ENCODE measurements around the gene CA12.

The CA12 gene

DNA sequence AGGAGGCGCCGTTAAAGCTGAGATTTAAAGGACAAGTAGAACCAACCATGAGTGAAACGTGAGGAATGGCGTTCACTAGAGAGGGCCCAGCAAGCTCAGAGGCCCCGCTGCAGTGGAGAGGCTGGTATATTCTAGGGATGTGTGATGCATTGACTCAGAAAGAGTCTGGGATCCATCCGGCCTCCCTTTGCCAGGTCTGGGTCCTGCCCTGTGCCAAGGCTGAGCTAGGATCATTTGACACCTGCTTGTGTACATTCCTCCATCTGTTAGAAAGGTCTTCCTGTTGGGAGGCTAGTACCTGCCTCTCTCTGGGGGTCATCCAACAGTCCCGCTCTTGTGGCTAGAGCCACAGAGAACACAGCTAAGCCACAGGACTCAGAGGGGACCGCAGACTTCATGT lies 28.4 kb downstream of the CA12 start:
- TF ChIP-seq POLR2AphosphoS5 (IDR thresholded peaks at IDR 0.05; ENCODE audit: low read depth): no peak
- TF ChIP-seq, protein P1, sequence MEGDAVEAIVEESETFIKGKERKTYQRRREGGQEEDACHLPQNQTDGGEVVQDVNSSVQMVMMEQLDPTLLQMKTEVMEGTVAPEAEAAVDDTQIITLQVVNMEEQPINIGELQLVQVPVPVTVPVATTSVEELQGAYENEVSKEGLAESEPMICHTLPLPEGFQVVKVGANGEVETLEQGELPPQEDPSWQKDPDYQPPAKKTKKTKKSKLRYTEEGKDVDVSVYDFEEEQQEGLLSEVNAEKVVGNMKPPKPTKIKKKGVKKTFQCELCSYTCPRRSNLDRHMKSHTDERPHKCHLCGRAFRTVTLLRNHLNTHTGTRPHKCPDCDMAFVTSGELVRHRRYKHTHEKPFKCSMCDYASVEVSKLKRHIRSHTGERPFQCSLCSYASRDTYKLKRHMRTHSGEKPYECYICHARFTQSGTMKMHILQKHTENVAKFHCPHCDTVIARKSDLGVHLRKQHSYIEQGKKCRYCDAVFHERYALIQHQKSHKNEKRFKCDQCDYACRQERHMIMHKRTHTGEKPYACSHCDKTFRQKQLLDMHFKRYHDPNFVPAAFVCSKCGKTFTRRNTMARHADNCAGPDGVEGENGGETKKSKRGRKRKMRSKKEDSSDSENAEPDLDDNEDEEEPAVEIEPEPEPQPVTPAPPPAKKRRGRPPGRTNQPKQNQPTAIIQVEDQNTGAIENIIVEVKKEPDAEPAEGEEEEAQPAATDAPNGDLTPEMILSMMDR (IDR thresholded peaks at IDR 0.05; ENCODE audit: insufficient read depth, low read length): no peak
- TF ChIP-seq, protein P2, sequence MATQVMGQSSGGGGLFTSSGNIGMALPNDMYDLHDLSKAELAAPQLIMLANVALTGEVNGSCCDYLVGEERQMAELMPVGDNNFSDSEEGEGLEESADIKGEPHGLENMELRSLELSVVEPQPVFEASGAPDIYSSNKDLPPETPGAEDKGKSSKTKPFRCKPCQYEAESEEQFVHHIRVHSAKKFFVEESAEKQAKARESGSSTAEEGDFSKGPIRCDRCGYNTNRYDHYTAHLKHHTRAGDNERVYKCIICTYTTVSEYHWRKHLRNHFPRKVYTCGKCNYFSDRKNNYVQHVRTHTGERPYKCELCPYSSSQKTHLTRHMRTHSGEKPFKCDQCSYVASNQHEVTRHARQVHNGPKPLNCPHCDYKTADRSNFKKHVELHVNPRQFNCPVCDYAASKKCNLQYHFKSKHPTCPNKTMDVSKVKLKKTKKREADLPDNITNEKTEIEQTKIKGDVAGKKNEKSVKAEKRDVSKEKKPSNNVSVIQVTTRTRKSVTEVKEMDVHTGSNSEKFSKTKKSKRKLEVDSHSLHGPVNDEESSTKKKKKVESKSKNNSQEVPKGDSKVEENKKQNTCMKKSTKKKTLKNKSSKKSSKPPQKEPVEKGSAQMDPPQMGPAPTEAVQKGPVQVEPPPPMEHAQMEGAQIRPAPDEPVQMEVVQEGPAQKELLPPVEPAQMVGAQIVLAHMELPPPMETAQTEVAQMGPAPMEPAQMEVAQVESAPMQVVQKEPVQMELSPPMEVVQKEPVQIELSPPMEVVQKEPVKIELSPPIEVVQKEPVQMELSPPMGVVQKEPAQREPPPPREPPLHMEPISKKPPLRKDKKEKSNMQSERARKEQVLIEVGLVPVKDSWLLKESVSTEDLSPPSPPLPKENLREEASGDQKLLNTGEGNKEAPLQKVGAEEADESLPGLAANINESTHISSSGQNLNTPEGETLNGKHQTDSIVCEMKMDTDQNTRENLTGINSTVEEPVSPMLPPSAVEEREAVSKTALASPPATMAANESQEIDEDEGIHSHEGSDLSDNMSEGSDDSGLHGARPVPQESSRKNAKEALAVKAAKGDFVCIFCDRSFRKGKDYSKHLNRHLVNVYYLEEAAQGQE (IDR thresholded peaks at IDR 0.05; ENCODE audit: insufficient replicate concordance, low read depth): no peak
- TF ChIP-seq SPI1 (IDR thresholded peaks at IDR 0.05; ENCODE audit: borderline replicate concordance, low read depth): no peak
- TF ChIP-seq GABPA (IDR thresholded peaks at IDR 0.05; ENCODE audit: low read depth): no peak
- no peak for DNase-seq (ENCODE audit: low read depth in 1 of 2, low spot score in 1 of 2)
- no peak overlapping the region for H3K4me3 ChIP-seq (replicated peaks; ENCODE audit: insufficient read depth, low read length)
- H3K27ac ChIP-seq (replicated peaks): no peak overlapping the region
- H3K27me3 ChIP-seq (ENCODE audit: insufficient read depth, poor library complexity, severe bottlenecking): no peaks in the 10 kb centered on the region

DNA sequence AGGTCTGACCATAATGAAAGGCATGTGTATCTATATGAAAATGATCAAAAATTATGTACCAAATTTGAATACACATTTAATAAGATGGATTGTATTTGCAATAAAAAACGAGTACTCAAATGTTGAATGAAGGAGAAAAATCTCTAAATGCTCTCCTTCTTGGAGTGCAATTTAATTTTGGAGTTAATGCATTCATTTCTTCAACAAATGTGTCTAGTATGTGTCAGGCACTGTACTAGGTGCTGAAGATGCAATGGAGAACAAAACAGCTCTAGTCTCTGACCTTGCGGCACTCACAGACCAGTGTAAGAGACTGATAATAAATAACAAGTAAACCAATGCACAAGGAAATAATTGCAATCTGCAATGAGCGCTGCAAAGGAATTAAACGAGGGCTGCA lies 28.8 kb downstream of the CA12 start:
- DNase-seq (ENCODE audit: low read depth in 1 of 2, low spot score in 1 of 2): no peak
- TF ChIP-seq, protein P2 (IDR thresholded peaks at IDR 0.05; ENCODE audit: insufficient replicate concordance, low read depth): no peak
- no peak for TF ChIP-seq SPI1 (IDR thresholded peaks at IDR 0.05; ENCODE audit: borderline replicate concordance, low read depth)
- TF ChIP-seq, protein P1 (IDR thresholded peaks at IDR 0.05; ENCODE audit: insufficient read depth, low read length): no peak
- TF ChIP-seq POLR2AphosphoS5 (IDR thresholded peaks at IDR 0.05; ENCODE audit: low read depth): no peak
- no peaks in the 10 kb centered on the region for H3K27me3 ChIP-seq (ENCODE audit: insufficient read depth, poor library complexity, severe bottlenecking)

DNA sequence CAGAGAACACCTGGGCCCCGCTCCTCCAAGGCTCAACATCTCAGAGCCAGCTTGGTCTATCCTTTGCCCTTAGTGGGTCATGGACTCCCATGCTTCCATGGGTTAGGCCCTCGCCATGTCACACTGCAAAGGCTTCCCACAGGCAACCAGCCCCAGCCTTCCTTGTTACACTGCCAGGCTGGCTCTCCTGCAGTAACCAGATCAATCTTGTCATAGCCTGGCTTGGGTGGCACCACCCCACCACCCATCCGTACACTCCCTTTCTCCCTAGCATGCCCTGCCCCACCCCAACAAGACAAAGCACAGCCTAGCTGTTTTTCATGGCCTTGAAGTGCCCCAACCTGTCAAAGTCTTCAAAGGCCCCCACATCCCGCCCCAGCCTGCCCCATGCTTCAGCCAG lies 30.5 kb downstream of the CA12 start:
- TF ChIP-seq POLR2AphosphoS5 (IDR thresholded peaks at IDR 0.05; ENCODE audit: low read depth) (no peak), SPI1 (IDR thresholded peaks at IDR 0.05; ENCODE audit: borderline replicate concordance, low read depth) (no peak), GABPA (IDR thresholded peaks at IDR 0.05; ENCODE audit: low read depth) (no peak)
- TF ChIP-seq, protein P2 (IDR thresholded peaks at IDR 0.05; ENCODE audit: insufficient replicate concordance, low read depth): no peak
- TF ChIP-seq, protein P1 (IDR thresholded peaks at IDR 0.05; ENCODE audit: insufficient read depth, low read length): no peak
- no peak for DNase-seq (ENCODE audit: low read depth in 1 of 2, low spot score in 1 of 2)
- H3K4me3 ChIP-seq (replicated peaks; ENCODE audit: insufficient read depth, low read length): no peak overlapping the region
- no peaks in the 10 kb centered on the region for H3K27me3 ChIP-seq (ENCODE audit: insufficient read depth, poor library complexity, severe bottlenecking)
- H3K27ac ChIP-seq (replicated peaks): no peak overlapping the region

More for the DNA sequence above, 28.8 kb downstream of the CA12 start:
- H3K27ac ChIP-seq (replicated peaks): no peak overlapping the region
- no peak overlapping the region for H3K4me3 ChIP-seq (replicated peaks; ENCODE audit: insufficient read depth, low read length)
